Stomach (tissue), 4 donors: ENCODE data around the gene USP10.

Experiments used
- EP300 ChIP-seq: sonication (generic); formaldehyde crosslinking; IDR thresholded peaks from one replicate; pipeline ENCODE4 v1.6.1; 2017; ENCODE audit warnings: antibody characterized with exemption
- POLR2A ChIP-seq, 4 donors: fragments of 450-650 bp; IDR thresholded peaks; one replicate each; pipeline ENCODE4 v1.6.1; 2016; ENCODE audit warnings: antibody characterized with exemption in 4 of 4, control low read depth in 2 of 4, mild to moderate bottlenecking in 1 of 4, moderate library complexity in 1 of 4
- POLR2AphosphoS5 ChIP-seq, 3 donors: sonication (generic); formaldehyde crosslinking; IDR thresholded peaks; one replicate each; pipeline ENCODE4 v1.6.1; 2016; ENCODE audit warnings: antibody characterized with exemption in 3 of 3
- TF ChIP-seq, protein P1 (sequence below), 7 experiments: fragments of 450-650 bp in 4 of 7; fragments of 200-600 bp in 3 of 7; sonication (generic) in 3 of 7; IDR thresholded peaks; one replicate each; pipeline ENCODE4 v1.5.1; 2016 to 2019; ENCODE audit warnings: antibody characterized with exemption in 7 of 7, control low read depth in 2 of 7, mild to moderate bottlenecking in 1 of 7

DNA sequence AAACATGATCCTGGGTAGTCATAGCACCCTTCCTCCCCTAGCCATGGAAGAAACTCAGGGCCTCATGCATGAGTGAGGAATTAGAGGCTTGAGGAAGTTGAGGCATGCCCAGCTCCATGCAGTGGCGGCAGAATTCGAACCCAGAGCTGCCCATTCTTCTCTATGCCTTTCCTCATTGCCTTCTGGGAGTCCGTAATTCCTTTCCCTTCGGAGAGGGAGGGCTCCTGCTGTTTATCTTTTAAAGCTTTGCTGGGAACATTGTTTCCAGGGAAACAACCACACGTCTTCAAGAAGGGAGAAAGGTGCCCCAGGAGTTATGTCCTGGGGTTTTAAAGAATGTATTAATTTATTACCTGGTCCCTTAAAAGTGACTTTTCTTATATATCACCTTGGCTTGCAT lies 128.5 kb downstream of the USP10 start:
- TF ChIP-seq, protein P1, sequence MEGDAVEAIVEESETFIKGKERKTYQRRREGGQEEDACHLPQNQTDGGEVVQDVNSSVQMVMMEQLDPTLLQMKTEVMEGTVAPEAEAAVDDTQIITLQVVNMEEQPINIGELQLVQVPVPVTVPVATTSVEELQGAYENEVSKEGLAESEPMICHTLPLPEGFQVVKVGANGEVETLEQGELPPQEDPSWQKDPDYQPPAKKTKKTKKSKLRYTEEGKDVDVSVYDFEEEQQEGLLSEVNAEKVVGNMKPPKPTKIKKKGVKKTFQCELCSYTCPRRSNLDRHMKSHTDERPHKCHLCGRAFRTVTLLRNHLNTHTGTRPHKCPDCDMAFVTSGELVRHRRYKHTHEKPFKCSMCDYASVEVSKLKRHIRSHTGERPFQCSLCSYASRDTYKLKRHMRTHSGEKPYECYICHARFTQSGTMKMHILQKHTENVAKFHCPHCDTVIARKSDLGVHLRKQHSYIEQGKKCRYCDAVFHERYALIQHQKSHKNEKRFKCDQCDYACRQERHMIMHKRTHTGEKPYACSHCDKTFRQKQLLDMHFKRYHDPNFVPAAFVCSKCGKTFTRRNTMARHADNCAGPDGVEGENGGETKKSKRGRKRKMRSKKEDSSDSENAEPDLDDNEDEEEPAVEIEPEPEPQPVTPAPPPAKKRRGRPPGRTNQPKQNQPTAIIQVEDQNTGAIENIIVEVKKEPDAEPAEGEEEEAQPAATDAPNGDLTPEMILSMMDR (IDR thresholded peaks at IDR 0.05), result no peak
- TF ChIP-seq POLR2A (IDR thresholded peaks at IDR 0.05), result no peak
- TF ChIP-seq POLR2AphosphoS5 (IDR thresholded peaks at IDR 0.05), result peak in 2 of 3 donors; percentile 39 to 44
- no peak for TF ChIP-seq EP300
